Stimulated activated CD8-positive, alpha-beta memory T cell treated with anti-CD3 and anti-CD28 coated beads, Interleukin-7, amount 100 ng/mL, for 48 hours (primary cell): ENCODE results near the gene CDKAL1.
A peak's percentile ranks its signal among the peaks of the same experiment; 100 is the strongest.
"Not testable (repeated sequence)": the region's sequence is repeated elsewhere in the genome, so short reads cannot be mapped to it uniquely, and the experiment has no call there.

ENCODE experiments used
- DNase-seq, 2 donors: peaks; one replicate each; pipeline ENCODE4 v3.0.0-alpha.2; 2020; ENCODE audit warnings: low read depth in 1 of 2; ENCODE audit errors: extremely low read depth in 1 of 2

Gene CDKAL1

DNA sequence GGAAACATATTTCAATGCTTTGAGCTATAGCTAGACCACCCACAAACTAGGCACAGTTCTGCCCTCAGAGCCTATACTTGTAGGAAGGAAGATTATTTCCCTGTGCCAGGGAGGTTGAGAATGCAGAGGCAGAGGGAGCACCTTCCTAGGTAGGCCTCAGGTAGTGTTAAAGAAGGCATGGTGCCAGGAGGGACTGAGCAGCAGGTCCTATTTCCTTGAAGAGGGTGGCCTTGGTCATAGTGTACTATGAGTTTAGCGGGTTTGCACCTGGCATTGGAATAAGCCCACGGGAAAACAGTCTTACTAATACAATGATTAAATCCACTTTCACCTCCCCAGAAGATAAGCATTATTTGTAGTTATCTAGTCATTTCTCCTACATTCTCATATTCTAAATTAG is 375.4 kb downstream of the CDKAL1 start:
- no peak for DNase-seq

DNA sequence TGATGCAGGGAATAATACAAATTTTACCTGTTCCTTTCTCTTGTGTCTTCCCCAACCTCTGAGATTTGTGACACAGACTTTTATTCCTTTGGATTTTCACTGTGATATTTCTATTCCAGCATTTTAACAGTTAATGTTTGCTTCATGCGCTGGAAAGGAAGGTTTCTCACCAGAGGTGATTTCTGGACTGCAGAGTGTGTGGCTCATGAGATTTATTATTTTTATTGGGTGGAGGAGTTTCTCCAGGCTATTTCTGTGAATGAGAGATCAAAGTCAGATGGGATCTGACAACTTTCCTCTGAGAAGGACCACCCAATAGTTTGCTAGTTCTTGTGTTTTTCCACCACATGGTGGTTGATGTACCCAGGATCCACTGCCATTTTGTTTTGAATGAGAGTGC is 377.5 kb downstream of the CDKAL1 start:
- no peak for DNase-seq

DNA sequence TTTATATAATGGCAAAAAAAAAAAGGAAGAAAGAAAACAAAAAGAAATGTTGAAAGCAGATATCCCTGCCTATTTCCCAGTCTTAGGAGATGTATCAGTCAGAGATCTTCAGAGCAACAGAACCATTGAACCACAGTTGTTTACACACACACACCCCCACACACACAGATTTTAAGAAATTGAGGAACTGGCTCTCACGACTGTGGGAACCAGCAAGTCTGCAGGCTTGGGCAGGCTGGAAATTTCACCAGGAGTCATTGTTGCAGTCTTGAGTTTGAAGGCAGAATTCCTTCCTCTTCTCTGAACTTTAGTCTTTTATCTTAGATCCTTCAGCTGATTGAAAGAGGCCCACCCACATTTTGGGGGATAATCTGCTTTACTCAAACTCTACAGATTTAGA is 380.9 kb downstream of the CDKAL1 start:
- no peak for DNase-seq

DNA sequence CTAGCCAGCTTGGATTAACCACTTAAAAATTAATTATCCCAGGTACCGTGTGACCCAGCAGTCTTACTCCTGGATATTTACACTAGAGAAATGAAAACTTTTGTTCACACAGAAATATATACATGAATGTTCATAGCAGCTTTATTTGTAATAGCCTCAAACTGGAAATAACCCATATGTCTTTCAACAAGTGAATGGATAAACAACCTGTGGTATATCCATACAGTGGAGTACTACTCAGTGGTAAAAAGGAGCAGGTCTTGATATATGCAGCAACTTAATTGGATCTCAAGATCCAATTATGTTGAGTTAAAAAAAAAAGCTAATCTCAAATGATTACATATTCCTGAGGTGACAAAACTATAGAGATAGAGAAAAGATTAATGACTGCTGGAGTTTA is 381.4 kb downstream of the CDKAL1 start:
- no peak for DNase-seq

DNA sequence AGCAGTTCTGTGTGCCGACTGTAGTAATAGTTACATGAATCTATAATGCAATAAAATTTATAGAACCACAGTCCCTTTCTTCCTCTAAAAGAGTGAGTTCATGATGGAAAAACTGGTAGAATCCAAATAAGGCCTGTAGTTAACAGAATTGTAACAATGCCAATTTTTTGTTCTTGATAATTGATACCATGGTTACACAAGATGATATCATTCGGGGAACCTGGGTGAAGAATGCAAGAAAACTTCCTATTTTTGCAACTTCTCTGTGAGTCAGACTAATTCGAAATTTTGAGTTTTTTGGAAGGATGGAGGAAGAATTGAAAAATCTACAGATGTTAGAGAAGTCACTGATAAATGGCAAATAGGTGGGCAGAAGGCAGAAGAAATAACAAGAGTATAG is 381.8 kb downstream of the CDKAL1 start:
- DNase-seq: no peak

DNA sequence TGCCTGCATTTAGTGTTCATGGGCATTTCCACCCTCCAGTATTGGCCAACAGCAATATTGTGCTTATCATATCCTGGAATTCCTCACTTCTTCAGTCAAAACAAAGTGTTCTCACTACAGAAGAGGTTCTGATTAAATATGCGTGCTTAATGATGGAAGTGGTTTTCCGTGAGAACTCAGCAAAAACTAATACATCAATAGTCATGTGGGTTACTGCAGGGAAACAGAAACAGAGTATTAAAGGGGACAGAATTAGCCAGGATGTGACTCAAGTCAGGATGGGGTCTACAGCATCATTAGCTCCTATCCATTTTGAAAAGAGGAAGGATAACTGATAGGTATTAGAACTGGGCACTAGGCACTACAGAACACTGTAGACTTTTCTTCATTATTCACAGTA is 384.6 kb downstream of the CDKAL1 start:
- DNase-seq: no peak

DNA sequence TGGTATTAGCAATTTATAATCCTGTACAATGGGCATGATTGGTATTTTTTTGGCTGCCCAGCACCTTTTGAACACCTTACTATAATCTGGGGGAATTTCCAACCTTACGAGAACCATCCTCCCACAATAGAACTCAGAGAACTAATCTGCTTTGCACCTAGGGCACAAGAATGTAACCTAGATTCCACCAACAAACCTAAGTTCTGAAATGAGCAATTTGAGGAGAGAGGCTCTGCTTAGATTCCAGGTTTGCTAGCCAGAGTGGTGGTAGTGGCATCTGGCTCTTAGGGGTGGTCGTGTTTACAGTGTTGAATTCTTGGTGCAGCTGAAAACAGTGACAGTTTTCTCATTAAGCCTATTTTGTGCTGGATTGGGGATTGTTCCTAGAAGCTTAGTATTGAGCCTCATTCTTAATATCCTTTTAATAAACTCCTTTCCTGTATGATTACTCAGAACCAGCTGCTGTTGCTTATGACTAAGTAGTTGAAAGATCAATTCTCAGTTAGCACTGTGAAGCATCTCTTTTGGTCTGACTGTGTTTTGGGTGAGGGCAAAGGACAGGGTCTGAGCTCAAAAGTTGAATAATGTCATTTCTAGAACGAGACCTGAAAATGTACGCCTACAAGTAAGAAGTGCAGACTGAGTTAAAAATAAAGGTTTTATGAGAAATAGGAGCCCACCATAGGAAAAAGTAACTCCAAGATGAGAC is 385.6 kb downstream of the CDKAL1 start:
- peak in 1 of 2 donors; percentile 18 for DNase-seq

DNA sequence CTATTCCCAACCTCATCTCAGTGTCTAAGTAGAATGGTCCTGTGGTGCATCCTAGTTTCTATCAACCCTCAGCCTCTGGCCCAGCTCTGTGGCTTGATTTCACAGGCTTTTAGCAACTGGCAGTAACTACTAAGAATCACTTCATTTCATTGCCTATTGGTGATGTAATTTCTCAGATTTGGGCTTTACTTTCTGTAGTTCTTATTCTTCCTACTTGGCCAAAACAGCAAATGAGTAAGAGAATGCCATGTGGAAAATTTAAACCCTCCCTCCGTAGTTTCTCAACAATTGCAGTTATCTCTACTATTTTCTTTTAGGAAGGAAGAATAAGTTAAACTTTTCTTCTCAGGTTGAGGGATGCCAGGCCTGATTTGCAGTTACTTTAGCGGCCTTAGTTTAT is 387.3 kb downstream of the CDKAL1 start:
- no peak for DNase-seq

DNA sequence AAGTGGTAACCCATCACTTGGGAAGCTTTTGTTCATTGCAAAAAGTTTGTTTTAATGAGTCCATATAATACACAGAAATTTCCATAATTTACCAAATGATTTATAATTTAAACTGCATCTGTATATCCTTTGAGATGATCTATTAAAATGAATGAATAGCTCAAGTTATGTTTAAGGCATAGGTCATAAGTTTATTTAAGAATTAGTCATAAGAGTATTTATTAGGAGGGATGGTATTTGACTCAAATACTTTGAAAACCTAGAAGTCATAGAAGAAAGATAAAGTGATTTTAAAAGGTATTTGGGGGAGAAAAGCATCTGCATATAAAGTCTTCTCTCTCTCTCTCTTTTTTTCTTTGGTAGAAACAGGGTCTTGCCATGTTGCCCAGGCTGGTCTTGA is 388.5 kb downstream of the CDKAL1 start:
- DNase-seq: no peak

DNA sequence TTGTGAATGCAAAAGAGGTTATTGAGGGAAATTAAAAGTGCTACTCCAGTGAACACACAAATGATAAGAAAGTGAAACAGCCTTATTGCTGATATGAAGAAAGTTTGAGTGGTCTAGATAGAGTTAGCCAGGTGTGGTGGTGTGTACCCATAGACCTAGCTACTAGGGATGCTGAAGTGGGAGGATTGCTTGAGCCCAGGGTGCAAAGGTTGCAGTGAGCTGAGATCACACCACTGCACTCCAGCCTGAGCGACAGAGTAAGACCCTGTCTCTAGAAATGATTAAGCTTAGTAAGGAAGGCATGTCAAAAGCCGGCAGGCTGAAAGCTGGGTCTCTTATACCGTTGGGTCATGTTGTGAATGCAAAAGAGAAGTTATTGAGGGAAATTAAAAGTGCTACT is 389.8 kb downstream of the CDKAL1 start:
- not testable (repeated sequence) for DNase-seq

DNA sequence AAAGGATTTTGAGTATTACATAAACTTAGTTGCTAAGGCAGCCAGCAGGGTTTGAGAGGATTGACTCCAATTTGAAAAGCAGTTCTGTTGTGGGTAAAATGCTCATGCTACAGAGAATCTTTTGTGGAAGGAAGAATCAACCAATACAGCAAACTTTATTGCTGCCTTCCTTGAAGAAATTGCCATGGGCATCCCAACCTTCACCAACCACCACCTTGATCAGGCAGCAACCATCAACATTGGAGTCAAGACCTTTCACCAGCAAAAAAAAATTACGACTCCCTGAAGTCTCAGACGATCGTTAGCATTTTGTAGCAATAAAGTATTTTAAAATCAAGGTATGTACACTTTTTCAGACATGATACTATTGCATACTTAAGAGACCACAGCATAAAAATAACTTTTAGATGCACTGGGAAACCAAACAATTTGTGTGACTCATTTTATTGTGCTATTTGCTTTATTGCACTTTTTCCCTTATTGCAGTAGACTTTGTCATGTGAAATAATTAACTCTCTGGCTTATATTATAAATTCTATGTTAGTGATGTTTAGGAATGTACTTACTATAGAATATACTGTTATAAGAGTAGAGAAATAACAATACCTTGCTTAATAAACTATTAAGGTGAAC is 390.8 kb downstream of the CDKAL1 start:
- DNase-seq: no peak

DNA sequence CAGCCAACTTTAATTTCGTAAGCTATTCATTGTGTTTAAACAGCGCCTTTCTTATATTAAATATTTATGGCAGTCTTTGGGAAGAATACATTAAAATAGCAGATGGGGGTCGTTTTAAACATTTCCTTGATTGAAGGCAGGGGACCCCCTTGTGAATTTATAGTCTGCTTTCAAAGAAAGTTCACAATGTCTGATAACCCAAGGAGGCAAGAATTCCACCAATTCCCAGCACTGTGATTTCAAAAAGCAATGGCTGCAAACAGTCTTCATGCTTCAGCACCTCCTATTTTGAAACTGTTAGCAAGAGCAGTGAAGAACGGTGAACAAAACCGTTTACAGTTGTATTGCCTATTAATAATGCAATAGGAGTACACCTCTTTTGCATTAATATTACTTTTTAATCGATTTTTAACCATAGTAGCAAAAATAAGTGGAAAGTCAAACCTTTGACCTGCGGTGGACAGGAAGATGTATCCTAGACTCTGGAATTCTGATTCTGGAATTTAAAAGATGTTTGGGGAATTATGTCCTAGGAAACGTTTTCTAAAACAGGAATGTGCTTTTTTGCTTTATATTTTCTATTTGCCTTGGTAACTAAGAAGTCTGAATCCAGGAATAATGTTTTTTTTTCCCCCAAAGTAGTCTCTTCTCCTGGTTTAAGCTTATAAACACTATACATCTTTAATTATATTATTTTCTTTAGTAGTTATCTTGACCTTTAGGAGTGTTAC is 393.0 kb downstream of the CDKAL1 start:
- DNase-seq: no peak

DNA sequence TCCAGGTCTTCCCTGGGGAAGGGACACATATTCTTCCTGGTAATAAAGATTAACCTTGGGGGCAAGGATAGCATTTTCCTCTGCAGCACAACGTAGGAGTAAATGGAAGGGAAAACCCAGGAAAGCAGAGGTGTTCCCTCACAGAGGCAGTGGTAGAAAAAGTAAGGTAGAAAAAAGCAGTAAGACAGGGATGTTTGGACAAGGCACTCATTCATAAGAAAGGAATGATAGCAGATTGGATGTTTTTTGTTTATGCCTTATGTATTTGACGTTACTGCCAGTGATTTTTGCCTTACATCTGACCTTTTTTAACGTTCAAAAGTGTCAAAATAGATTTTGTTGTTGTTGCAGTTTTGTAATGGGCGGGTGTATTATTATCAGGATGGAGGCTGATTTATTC is 395.0 kb downstream of the CDKAL1 start:
- no peak for DNase-seq

DNA sequence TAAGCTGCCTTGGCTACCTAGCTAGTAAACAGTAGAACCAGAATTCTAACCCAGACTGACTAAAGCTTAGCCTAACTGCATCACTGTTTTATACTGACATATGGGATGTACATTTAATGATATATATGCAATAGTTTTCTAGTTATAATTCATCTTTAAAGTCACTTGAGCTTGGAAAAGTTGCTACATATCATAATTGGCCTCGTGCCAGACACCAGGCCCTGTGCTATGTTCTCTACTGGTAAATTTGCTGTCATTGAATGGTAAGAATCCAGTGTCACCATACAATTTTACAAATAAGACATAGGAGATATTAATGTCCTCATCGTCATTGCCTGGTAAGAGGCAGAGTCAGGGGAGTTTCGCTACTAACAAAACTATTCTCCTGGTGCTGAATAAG is 396.8 kb downstream of the CDKAL1 start:
- no peak for DNase-seq

DNA sequence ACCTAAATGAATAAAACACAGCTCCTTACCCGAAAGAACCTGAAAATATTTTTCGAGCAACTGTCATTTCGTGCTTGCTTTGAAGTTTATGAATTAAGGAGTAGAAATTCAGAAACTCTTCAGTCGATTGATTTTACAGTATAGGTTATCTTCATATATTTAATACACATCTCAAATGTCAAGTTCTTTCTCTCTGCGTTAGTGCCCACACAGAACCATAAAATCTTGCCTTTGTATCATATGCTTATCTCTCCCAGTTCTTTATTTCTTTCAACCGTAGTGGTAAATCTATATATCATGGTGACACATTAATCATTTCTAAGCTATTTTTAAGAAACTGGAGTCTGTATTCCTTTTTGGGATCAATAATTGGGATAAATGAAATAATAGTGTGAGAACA is 397.5 kb downstream of the CDKAL1 start:
- DNase-seq: no peak

DNA sequence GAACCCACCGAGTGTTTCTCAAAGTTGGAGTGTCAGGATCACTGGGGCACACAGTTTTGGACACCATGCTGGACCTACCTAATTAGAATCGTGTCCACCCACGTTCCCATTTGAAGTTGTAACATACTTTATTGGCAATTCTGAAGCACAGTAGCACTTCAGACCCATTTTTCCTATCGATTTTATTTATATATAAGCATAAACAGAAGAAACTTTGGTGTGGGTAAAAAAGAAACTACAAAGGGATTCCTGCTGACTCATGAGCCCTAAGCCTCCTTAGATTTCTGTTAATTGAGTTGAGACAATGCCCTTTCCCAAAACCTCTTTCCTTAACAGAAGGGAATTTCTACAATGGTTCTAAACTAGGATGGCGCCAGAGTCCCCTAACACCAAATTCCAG is 398.0 kb downstream of the CDKAL1 start:
- DNase-seq: no peak

DNA sequence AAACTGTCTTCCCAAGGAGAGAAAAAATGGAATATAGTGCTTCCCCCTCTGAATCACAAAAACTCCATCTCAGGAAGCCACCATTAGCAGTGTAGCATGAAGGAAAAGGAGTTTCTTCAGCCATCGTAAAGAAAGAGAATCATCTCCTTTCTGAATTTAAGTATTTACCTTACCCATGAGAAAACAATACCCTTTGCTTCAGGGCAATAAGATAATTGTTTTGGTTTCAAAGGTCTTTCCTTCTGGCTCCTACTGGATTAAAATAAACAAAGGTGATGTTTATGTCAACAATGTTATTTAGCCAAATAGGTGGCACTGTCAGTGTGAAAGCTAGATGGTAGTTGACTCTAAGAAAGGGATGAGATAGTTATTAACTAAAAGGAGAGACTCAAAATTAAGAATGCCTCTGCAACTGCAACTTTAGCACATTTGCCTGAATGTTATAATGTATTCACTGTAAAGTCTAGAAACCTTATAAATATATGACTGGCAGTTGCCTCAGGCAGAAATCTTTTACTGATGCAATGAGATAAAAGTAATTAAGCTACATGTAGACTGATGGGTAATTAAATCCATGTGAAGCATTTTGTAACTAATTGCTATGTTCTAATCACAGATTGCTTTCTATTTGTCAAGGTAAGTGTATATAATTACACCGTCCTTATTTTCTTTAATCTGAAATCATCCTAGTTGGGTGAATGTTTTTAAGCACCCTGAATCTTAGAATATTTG is 399.0 kb downstream of the CDKAL1 start:
- no peak for DNase-seq

DNA sequence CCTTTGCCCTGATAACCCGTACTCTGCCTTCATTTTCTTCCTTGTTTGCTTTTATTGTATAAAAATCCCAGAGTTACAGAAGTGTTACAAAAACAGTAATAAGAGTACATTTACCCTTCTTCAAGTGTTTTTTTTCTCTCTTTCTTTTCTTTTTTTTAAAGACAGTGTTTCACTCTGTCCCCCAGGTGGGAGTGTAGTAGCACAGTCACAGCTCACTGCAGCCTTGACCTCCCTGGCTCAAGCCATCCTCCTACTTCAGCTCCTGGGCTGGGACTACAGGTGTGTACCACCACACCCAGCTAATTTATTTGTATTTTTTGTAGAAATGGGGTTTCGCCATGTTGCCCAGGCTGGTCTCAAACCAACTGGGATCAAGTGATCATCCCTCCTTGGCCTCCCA is 402.7 kb downstream of the CDKAL1 start:
- DNase-seq: no peak

DNA sequence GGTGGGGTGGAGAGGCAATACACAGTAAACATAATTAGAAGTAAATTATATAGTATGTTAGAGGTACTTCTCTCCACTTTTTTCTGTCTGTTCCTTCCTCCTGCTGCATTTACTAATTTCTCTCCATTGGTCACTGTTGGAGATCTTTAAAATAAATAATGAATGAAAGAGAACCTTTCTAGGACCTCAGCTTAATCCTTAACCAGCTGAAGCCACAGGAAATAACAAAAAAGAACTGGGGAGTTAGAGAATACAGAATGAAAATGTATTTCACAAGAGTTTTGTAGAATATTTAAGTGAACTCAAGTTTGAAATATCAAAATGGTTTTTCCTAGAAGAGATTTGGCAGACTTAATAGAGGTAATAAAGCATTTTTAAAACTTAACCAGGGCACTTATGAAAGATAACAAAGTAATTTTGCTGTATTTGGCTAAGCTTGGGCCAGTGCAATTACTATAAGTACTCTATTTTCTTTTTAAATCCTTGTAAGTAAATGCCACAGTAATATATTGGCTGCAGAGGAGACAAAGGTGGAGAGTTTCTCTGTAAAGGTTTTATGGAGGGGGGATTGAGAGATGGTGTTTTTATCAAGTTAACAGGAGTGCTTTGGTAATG is 405.0 kb downstream of the CDKAL1 start:
- DNase-seq: no peak

DNA sequence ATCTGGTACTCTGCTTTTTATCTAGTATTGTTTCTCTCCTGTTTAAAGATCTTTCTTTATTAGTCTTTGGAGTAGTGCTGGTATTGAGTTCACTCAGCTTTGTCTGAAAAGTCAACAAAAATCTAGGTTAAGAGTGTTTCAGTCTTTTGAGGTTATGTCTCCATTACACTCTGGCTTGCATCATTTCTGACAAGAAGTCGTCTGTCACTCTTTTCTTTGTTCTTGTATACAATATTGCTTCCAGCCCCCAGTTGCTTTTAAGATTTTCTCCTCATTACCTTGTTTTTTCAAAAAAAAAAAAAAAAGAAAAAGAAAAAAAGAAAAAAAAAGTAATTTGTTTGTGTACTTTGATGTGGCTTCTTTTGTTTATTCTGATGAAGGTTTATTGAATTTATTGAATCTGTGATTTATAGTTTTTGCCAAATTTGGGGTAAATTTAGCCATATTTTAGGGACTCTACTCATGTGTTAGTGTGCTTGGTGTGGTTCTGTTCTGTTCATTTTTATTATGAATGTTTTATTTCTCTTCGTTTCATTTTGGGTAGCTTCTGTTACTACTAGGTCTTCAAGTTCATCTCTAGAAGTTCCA is 408.9 kb downstream of the CDKAL1 start:
- DNase-seq: no peak

DNA sequence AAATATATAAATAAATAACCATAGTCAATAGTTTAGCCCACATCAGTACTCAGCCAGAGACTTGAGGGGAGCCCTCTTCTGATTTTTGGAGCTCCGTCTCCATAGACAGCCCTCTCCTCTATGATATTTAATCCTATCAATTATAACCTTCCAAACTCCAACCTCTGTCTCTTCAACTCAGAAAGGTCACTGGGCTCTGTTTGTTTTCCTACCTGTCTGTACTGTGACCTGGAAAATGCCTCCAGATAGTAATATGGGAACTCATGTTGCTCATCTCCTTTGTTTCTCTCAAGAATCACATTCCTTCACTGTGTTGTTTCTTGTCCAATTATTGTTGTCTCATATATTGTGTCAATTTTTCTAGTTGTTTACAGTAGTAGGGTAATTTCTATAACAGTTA is 409.7 kb downstream of the CDKAL1 start:
- no peak for DNase-seq
